Vagina (tissue), 2 donors: Measurements from ENCODE around the gene CTSD. TPM values are rescaled to one million over a fixed set of nuclear protein-coding genes. Genes with fewer than 3 reads are reported as not detected.

ENCODE experiments used
- DNase-seq, 2 donors: peaks; one replicate each; pipeline ENCODE4 v3.0.0-alpha.2; 2017; ENCODE audit errors: extremely low spot score in 2 of 2
- H3K27ac ChIP-seq: fragments of 200-600 bp; sonication (generic); one replicate; pipeline ENCODE4 v1.5.1; 2019
- H3K27me3 ChIP-seq: fragments of 200-600 bp; sonication (generic); one replicate; pipeline ENCODE4 v1.5.1; 2019
- H3K36me3 ChIP-seq, 2 donors: fragments of 200-600 bp; sonication (generic); one replicate each; pipeline ENCODE4 v1.5.1; 2017 to 2019
- H3K4me1 ChIP-seq: fragments of 200-600 bp; sonication (generic); one replicate; pipeline ENCODE4 v1.5.1; 2019
- H3K4me3 ChIP-seq, 2 donors: fragments of 200-600 bp; sonication (generic); 1 replicate in 1 of 2; 2 replicates in 1 of 2; pipeline ENCODE4 v1.5.1; 2016 to 2019
- H3K9me3 ChIP-seq: fragments of 200-600 bp; sonication (generic); one replicate; pipeline ENCODE4 v1.5.1; 2019
- CTCF ChIP-seq, 3 experiments: fragments of 450-650 bp in 2 of 3; fragments of 200-600 bp in 1 of 3; sonication (generic) in 1 of 3; IDR thresholded peaks; one replicate each; pipeline ENCODE4 v1.5.1; 2017 to 2019; ENCODE audit warnings: antibody characterized with exemption in 3 of 3, mild to moderate bottlenecking in 2 of 3, moderate library complexity in 2 of 3
- POLR2A ChIP-seq, 2 donors: fragments of 450-650 bp; IDR thresholded peaks; one replicate each; pipeline ENCODE4 v1.6.1; 2017; ENCODE audit warnings: antibody characterized with exemption in 2 of 2, mild to moderate bottlenecking in 2 of 2, moderate library complexity in 2 of 2
- POLR2AphosphoS5 ChIP-seq, 2 donors: sonication (generic); formaldehyde crosslinking; IDR thresholded peaks; one replicate each; pipeline ENCODE4 v1.9.0; 2017; ENCODE audit warnings: antibody characterized with exemption in 2 of 2, mild to moderate bottlenecking in 2 of 2, low read depth in 1 of 2; ENCODE audit not compliant: insufficient read depth in 1 of 2
- intact Hi-C: fragments of 100-400 bp; cut with DNase I; formaldehyde crosslinking; loops from one replicate; pipeline ENCODE4 v1.15.1; 2023
- total RNA-seq: library from RNA; depleted of rRNA; stranded (reverse); fragments of >200 nt; gene quantifications from one replicate; pipeline ENCODE4 v1.2.3, GENCODE V29; 2016

The CTSD gene
- total RNA-seq, 1 donor from 2014 or later = 508 TPM

GRCh38 chr11:1742371-1742770 is 21.4 kb downstream of the CTSD start:
- no peak for TF ChIP-seq CTCF (IDR thresholded peaks at IDR 0.05)
- no peak for TF ChIP-seq POLR2A (IDR thresholded peaks at IDR 0.05)
- TF ChIP-seq POLR2AphosphoS5 (IDR thresholded peaks at IDR 0.05; ENCODE audit: insufficient read depth in 1 of 2, low read depth in 1 of 2) = no peak
- no peaks in the 10 kb centered on the region for H3K27me3 ChIP-seq
- DNase-seq = no peak
- intact Hi-C loops = no loop called here
- H3K27ac ChIP-seq = no peak overlapping the region
- H3K4me3 ChIP-seq = no peak overlapping the region
- no peaks in the 10 kb centered on the region for H3K4me1 ChIP-seq
- H3K36me3 ChIP-seq = no peaks in the 10 kb centered on the region
- no peaks in the 10 kb centered on the region for H3K9me3 ChIP-seq

- H3K27me3 ChIP-seq = no peaks in the 10 kb centered on the region
- peaks cover 2% of the 10 kb centered on the region for H3K9me3 ChIP-seq
- H3K27ac ChIP-seq = no peak overlapping the region
- H3K36me3 ChIP-seq = no peaks in the 10 kb centered on the region
- intact Hi-C loops = no loop called here
- no peak overlapping the region for H3K4me3 ChIP-seq
- DNase-seq = no peak
- TF ChIP-seq POLR2A (IDR thresholded peaks at IDR 0.05) (no peak), CTCF (IDR thresholded peaks at IDR 0.05) (no peak), POLR2AphosphoS5 (IDR thresholded peaks at IDR 0.05; ENCODE audit: insufficient read depth in 1 of 2, low read depth in 1 of 2) (no peak)
- no peaks in the 10 kb centered on the region for H3K4me1 ChIP-seq
These were observed 22.0 kb downstream of the CTSD start for GRCh38 chr11:1741741-1742140.

GRCh38 chr11:1740786-1741530 is 22.8 kb downstream of the CTSD start:
- intact Hi-C loops = no loop called here
- Histone ChIP-seq H3K36me3 (no peaks in the 10 kb centered on the region), H3K4me1 (no peaks in the 10 kb centered on the region), H3K27me3 (no peaks in the 10 kb centered on the region), H3K27ac (no peak overlapping the region), H3K9me3 (peaks cover 5% of the 10 kb centered on the region), H3K4me3 (no peak overlapping the region)
- TF ChIP-seq POLR2A (IDR thresholded peaks at IDR 0.05) (no peak), CTCF (IDR thresholded peaks at IDR 0.05) (no peak), POLR2AphosphoS5 (IDR thresholded peaks at IDR 0.05; ENCODE audit: insufficient read depth in 1 of 2, low read depth in 1 of 2) (no peak)
- DNase-seq = no peak

GRCh38 chr11:1739576-1739975 is 24.2 kb downstream of the CTSD start:
- TF ChIP-seq CTCF (IDR thresholded peaks at IDR 0.05) (no peak), POLR2A (IDR thresholded peaks at IDR 0.05) (no peak), POLR2AphosphoS5 (IDR thresholded peaks at IDR 0.05; ENCODE audit: insufficient read depth in 1 of 2, low read depth in 1 of 2) (no peak)
- H3K4me3 ChIP-seq = no peak overlapping the region
- H3K9me3 ChIP-seq = peaks cover 5% of the 10 kb centered on the region
- intact Hi-C loops = no loop called here
- DNase-seq = no peak
- no peak overlapping the region for H3K27ac ChIP-seq
- no peaks in the 10 kb centered on the region for H3K4me1 ChIP-seq
- H3K27me3 ChIP-seq = no peaks in the 10 kb centered on the region
- no peaks in the 10 kb centered on the region for H3K36me3 ChIP-seq

GRCh38 chr11:1738380-1738779 is 25.3 kb downstream of the CTSD start:
- no peaks in the 10 kb centered on the region for H3K4me1 ChIP-seq
- no peak overlapping the region for H3K27ac ChIP-seq
- no peaks in the 10 kb centered on the region for H3K27me3 ChIP-seq
- TF ChIP-seq POLR2A (IDR thresholded peaks at IDR 0.05) = no peak
- no peak for TF ChIP-seq POLR2AphosphoS5 (IDR thresholded peaks at IDR 0.05; ENCODE audit: insufficient read depth in 1 of 2, low read depth in 1 of 2)
- TF ChIP-seq CTCF (IDR thresholded peaks at IDR 0.05) = no peak
- peaks cover 5% of the 10 kb centered on the region for H3K9me3 ChIP-seq
- H3K36me3 ChIP-seq = no peaks in the 10 kb centered on the region
- no peak for DNase-seq
- intact Hi-C loops = no loop called here
- H3K4me3 ChIP-seq = no peak overlapping the region
